CD14-positive monocyte (primary cell): ENCODE measurements around the gene ACOD1. TPM values are rescaled to one million over a fixed set of nuclear protein-coding genes. Genes with fewer than 3 reads are reported as not detected.

Source experiments
- DNase-seq, 3 donors: peaks; one replicate each; pipeline ENCODE4 v3.0.0-alpha.2; 2011 to 2022
- H2AFZ ChIP-seq: 2 replicates; pipeline ENCODE4 v1.6.0; 2012; ENCODE audit warnings: mild to moderate bottlenecking, low read depth, low read length, inconsistent platforms; ENCODE audit not compliant: insufficient read depth, poor library complexity, severe bottlenecking
- H3K27ac ChIP-seq, 2 donors: 1 replicate in 1 of 2; 2 replicates in 1 of 2; pipeline ENCODE4 v1.5.1; 2012 to 2013; ENCODE audit warnings: low read length in 2 of 2, control low read depth in 1 of 2, inconsistent platforms in 1 of 2, low read depth in 1 of 2, mild to moderate bottlenecking in 1 of 2
- H3K27me3 ChIP-seq, 2 donors: one replicate each; pipeline versions ENCODE4 v1.6.0 to v1.6.1; 2011 to 2013; ENCODE audit warnings: low read length in 2 of 2; ENCODE audit not compliant: control insufficient read depth in 2 of 2, insufficient read depth in 2 of 2
- H3K36me3 ChIP-seq, 2 donors: replicated peaks in 1 of 2; 1 replicate in 1 of 2; 2 replicates in 1 of 2; pipeline versions ENCODE4 v1.5.1 to v1.6.1; 2012 to 2013; ENCODE audit warnings: low read length in 2 of 2, control low read depth in 1 of 2, inconsistent platforms in 1 of 2, mild to moderate bottlenecking in 1 of 2; ENCODE audit not compliant: insufficient read depth in 2 of 2, control insufficient read depth in 1 of 2
- H3K4me1 ChIP-seq, 2 donors: 1 replicate in 1 of 2; 2 replicates in 1 of 2; pipeline versions ENCODE4 v1.5.1 to v1.6.1; 2012 to 2013; ENCODE audit warnings: low read length in 2 of 2, control low read depth in 1 of 2, inconsistent platforms in 1 of 2, mild to moderate bottlenecking in 1 of 2, moderate library complexity in 1 of 2; ENCODE audit not compliant: insufficient read depth in 2 of 2, control insufficient read depth in 1 of 2
- H3K4me2 ChIP-seq: replicated peaks from 2 replicates; pipeline ENCODE3; 2012; ENCODE audit warnings: low read length, moderate library complexity, mild to moderate bottlenecking; ENCODE audit not compliant: poor library complexity, severe bottlenecking; ENCODE audit errors: extremely low read depth
- H3K4me3 ChIP-seq, 3 experiments: fragments of 200-600 bp in 1 of 3; sonication (generic) in 1 of 3; replicated peaks in 1 of 3; 1 replicate in 2 of 3; 2 replicates in 1 of 3; pipeline ENCODE4 v1.5.1; 2011 to 2013; ENCODE audit warnings: low read length in 3 of 3, mild to moderate bottlenecking in 3 of 3, control low read depth in 2 of 3, low read depth in 2 of 3, inconsistent platforms in 1 of 3, moderate library complexity in 1 of 3
- H3K79me2 ChIP-seq: 2 replicates; pipeline ENCODE4 v1.6.0; 2012; ENCODE audit warnings: mild to moderate bottlenecking, control low read depth, inconsistent platforms, low read length, moderate library complexity; ENCODE audit not compliant: insufficient read depth
- H3K9ac ChIP-seq: 2 replicates; pipeline ENCODE4 v1.6.0; 2017; ENCODE audit warnings: low read length, mild to moderate bottlenecking; ENCODE audit not compliant: insufficient read depth, poor library complexity, severe bottlenecking
- H3K9me3 ChIP-seq, 2 donors: replicated peaks in 1 of 2; 1 replicate in 1 of 2; 2 replicates in 1 of 2; pipeline versions ENCODE4 v1.5.1 to v1.6.1; 2012 to 2013; ENCODE audit warnings: low read length in 2 of 2, control low read depth in 1 of 2; ENCODE audit not compliant: control insufficient read depth in 1 of 2, insufficient read depth in 1 of 2
- H4K20me1 ChIP-seq: 2 replicates; pipeline ENCODE4 v1.6.0; 2012; ENCODE audit warnings: mild to moderate bottlenecking, low read length, control low read depth, moderate library complexity; ENCODE audit not compliant: insufficient read depth
- H3K27ac Mint-ChIP-seq, 7 donors: one replicate each; pipeline ENCODE4 v1.8.0; 2020; ENCODE audit warnings: mild to moderate bottlenecking in 7 of 7, mixed read lengths in 7 of 7, moderate library complexity in 6 of 7, inconsistent platforms in 2 of 7
- H3K27me3 Mint-ChIP-seq, 3 donors: one replicate each; pipeline ENCODE4 v1.8.0; 2021 to 2022; ENCODE audit warnings: low read depth in 3 of 3, mild to moderate bottlenecking in 3 of 3, mixed read lengths in 3 of 3, moderate library complexity in 3 of 3, inconsistent platforms in 1 of 3
- H3K36me3 Mint-ChIP-seq, 2 donors: one replicate each; pipeline ENCODE4 v1.8.0; 2020; ENCODE audit warnings: mixed read lengths in 2 of 2, inconsistent platforms in 1 of 2, mild to moderate bottlenecking in 1 of 2
- H3K4me1 Mint-ChIP-seq: one replicate; pipeline ENCODE4 v1.8.0; 2020; ENCODE audit warnings: mild to moderate bottlenecking, mixed read lengths
- H3K4me3 Mint-ChIP-seq, 2 donors: one replicate each; pipeline ENCODE4 v1.8.0; 2020; ENCODE audit warnings: mild to moderate bottlenecking in 2 of 2, mixed read lengths in 2 of 2, moderate library complexity in 1 of 2
- H3K9me3 Mint-ChIP-seq, 7 donors: one replicate each; pipeline ENCODE4 v1.8.0; 2020 to 2022; ENCODE audit warnings: mixed read lengths in 7 of 7, mild to moderate bottlenecking in 6 of 7, moderate library complexity in 6 of 7, inconsistent platforms in 2 of 7
- WGBS: methylation state at CpG from one replicate; pipeline ENCODE4 v1.1.5; 2013; ENCODE audit warnings: missing lambda C conversion rate; ENCODE audit not compliant: insufficient coverage; 5-methylcytosine and 5-hydroxymethylcytosine counted together
- intact Hi-C, 2 donors: fragments of 100-400 bp; cut with micrococcal nuclease; formaldehyde crosslinking; loops; one replicate each; pipeline versions ENCODE4 v1.15.0 to v1.15.1; 2023
- polyA plus RNA-seq, 3 donors: library from polyadenylated mRNA; depleted of rRNA in 1 of 3; unstranded in 2 of 3; stranded (reverse) in 1 of 3; fragments of 300-500 nt in 2 of 3; fragments of >200 nt in 1 of 3; fragmentation: Illumina TruSeq in 2 of 3; gene quantifications; 1 replicate in 2 of 3; 2 replicates in 1 of 3; pipeline ENCODE4 v1.2.3, GENCODE V29; 2012 to 2021
- TF ChIP-seq, protein P1 (sequence below): fragments of 200-600 bp; IDR thresholded peaks from one replicate; pipeline ENCODE4 v1.8.0; 2022; ENCODE audit warnings: antibody characterized with exemption, mild to moderate bottlenecking

The ACOD1 gene
- polyA plus RNA-seq, 3 donors: 0.29 TPM; not detected in 2

DNA sequence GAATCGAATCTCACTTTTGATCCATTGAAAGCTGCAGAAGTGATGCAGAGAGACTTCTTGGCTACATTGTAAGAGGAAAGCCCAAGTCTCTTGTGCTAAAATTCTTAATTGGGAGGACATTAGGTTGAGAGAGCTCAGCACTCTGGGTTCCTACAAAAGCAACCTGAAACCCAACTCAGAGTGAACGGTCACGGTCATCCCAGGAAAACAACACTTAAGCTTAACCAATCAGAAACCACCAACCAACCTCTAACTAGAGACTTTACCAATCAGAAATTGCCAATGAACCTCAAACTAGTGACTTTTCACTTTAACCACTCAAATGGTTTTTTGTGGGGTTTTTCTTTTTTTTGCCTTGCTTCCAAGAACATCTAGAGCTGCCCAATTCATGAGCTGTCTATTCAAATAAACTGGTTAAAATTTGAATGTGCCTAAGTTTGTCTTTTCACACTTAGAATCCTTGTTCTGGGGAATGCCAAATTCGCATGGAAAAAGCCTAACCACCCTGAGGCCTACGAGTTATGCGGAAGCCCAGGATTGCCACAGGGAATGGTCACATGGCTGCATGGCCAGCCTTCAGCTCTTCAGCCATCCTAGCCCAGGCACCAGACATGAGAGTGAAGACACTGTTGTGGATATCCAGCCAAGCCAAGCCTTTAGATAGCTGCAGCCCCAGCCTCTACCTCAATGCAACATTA, 25.8 kb downstream of the ACOD1 start:
- Histone ChIP-seq H3K27ac (no peak overlapping the region), H3K4me2 (no peak overlapping the region), H3K4me1 (no peaks in the 10 kb centered on the region), H3K9ac (no peak overlapping the region), H3K36me3 (no peaks in the 10 kb centered on the region), H3K79me2 (no peaks in the 10 kb centered on the region), H3K27me3 (peaks cover 2 to 6% of the 10 kb centered on the region in 2 donors), H4K20me1 (no peaks in the 10 kb centered on the region), H3K4me3 (no peak overlapping the region), H3K9me3 (no peaks in the 10 kb centered on the region), H2AFZ (no peak overlapping the region)
- no peak for DNase-seq
- Mint-ChIP-seq H3K27me3 (peaks cover 12 to 26% (median 16%) of the 10 kb centered on the region in 3 donors), H3K4me1 (peaks cover 12% of the 10 kb centered on the region), H3K4me3 (no peak overlapping the region), H3K9me3 (peaks cover 0 to 4% (median 0%) of the 10 kb centered on the region in 7 donors), H3K27ac (no peak overlapping the region), H3K36me3 (no peaks in the 10 kb centered on the region)
- 90% methylated on average over 5 of the region's 6 CpGs for WGBS
- intact Hi-C loops: no loop called here
- TF ChIP-seq, protein P1, sequence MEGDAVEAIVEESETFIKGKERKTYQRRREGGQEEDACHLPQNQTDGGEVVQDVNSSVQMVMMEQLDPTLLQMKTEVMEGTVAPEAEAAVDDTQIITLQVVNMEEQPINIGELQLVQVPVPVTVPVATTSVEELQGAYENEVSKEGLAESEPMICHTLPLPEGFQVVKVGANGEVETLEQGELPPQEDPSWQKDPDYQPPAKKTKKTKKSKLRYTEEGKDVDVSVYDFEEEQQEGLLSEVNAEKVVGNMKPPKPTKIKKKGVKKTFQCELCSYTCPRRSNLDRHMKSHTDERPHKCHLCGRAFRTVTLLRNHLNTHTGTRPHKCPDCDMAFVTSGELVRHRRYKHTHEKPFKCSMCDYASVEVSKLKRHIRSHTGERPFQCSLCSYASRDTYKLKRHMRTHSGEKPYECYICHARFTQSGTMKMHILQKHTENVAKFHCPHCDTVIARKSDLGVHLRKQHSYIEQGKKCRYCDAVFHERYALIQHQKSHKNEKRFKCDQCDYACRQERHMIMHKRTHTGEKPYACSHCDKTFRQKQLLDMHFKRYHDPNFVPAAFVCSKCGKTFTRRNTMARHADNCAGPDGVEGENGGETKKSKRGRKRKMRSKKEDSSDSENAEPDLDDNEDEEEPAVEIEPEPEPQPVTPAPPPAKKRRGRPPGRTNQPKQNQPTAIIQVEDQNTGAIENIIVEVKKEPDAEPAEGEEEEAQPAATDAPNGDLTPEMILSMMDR: no peak

DNA sequence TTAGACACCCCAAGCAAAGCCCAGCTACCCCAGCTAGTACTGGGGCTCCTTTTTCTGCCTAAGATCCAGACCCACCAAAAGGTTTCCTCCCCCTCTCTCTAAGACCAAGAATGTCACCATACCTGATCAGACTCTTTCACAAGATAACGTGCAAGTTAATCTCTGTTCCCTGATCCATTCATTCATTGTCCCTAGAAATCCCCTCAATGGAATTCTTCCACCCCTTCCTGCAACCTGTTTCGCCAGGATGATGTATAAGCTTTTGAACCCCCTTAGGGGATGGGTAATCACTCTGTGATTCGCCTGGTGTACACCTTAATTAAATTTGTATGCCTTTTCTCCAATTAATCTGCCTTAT, 26.3 kb downstream of the ACOD1 start:
- WGBS: 100% methylated on average over 1 of the region's 3 CpGs
- H3K36me3 Mint-ChIP-seq: no peaks in the 10 kb centered on the region

More for the DNA sequence above, 26.3 kb downstream of the ACOD1 start:
- H4K20me1 ChIP-seq: no peaks in the 10 kb centered on the region
- no peaks in the 10 kb centered on the region for H3K79me2 ChIP-seq
- DNase-seq: no peak
- no peak overlapping the region for H2AFZ ChIP-seq
- H3K9me3 Mint-ChIP-seq: peaks cover 0 to 4% (median 0%) of the 10 kb centered on the region in 7 donors
- intact Hi-C loops: no loop called here
- H3K27ac ChIP-seq: no peak overlapping the region
- TF ChIP-seq, protein P1: no peak
- no peaks in the 10 kb centered on the region for H3K9me3 ChIP-seq
- H3K4me3 Mint-ChIP-seq: no peak overlapping the region
- H3K27me3 ChIP-seq: peaks cover 2 to 6% of the 10 kb centered on the region in 2 donors
- no peak overlapping the region for H3K4me3 ChIP-seq
- H3K27me3 Mint-ChIP-seq: peaks cover 12 to 30% (median 19%) of the 10 kb centered on the region in 3 donors
- no peak overlapping the region for H3K9ac ChIP-seq
- H3K27ac Mint-ChIP-seq: no peak overlapping the region
- peaks cover 12% of the 10 kb centered on the region for H3K4me1 Mint-ChIP-seq
- no peak overlapping the region for H3K4me2 ChIP-seq
- H3K36me3 ChIP-seq: no peaks in the 10 kb centered on the region
- H3K4me1 ChIP-seq: no peaks in the 10 kb centered on the region
